K562 (cell line): ENCODE data around the gene RNF2. TPM values are rescaled to one million over a fixed set of nuclear protein-coding genes. Genes with fewer than 3 reads are reported as not detected.

Source experiments
- CHAMP1 ChIP-seq: fragments of 450-650 bp; IDR thresholded peaks from 2 replicates; pipeline ENCODE4 v1.6.1; 2016; ENCODE audit warnings: mild to moderate bottlenecking
- E2F8 ChIP-seq: fragments of 450-650 bp; IDR thresholded peaks from 2 replicates; pipeline ENCODE4 v1.7.1; 2018; ENCODE audit warnings: mild to moderate bottlenecking, low read depth; ENCODE audit not compliant: partially characterized antibody
- ELK1 ChIP-seq: sonication (generic); formaldehyde crosslinking; IDR thresholded peaks from 2 replicates; pipeline ENCODE4 v1.8.1; 2022; ENCODE audit warnings: missing genetic modification reagents
- FOXO4 ChIP-seq: fragments of 450-650 bp; formaldehyde crosslinking; IDR thresholded peaks from 2 replicates; pipeline ENCODE4 v1.4.0; 2020; ENCODE audit warnings: mild to moderate bottlenecking, moderate library complexity
- KDM1A ChIP-seq, 2 experiments: fragments of 450-650 bp; IDR thresholded peaks; 2 replicates each; pipeline ENCODE4 v1.6.1; 2016; ENCODE audit warnings: mild to moderate bottlenecking in 2 of 2
- KLF16 ChIP-seq: IDR thresholded peaks from 2 replicates; pipeline ENCODE4 v1.6.1; 2016; ENCODE audit warnings: antibody characterized with exemption
- PHB2 ChIP-seq: fragments of 450-650 bp; IDR thresholded peaks from 2 replicates; pipeline ENCODE4 v1.6.1; 2017; ENCODE audit warnings: low read depth
- POLR2G ChIP-seq: fragments of 200-400 bp; formaldehyde crosslinking; IDR thresholded peaks from 2 replicates; pipeline ENCODE4 v1.6.1; 2017; ENCODE audit warnings: low read depth, mild to moderate bottlenecking, antibody characterized with exemption, low read length, moderate library complexity
- RB1 ChIP-seq: fragments of 450-650 bp; IDR thresholded peaks from 2 replicates; pipeline ENCODE4 v1.6.1; 2017; ENCODE audit warnings: low read depth, mild to moderate bottlenecking
- SUPT5H ChIP-seq: fragments of 450-650 bp; IDR thresholded peaks from 2 replicates; pipeline ENCODE4 v1.6.1; 2016
- TCF7 ChIP-seq: sonication (generic); IDR thresholded peaks from 2 replicates; pipeline ENCODE4 v1.6.1; 2016; ENCODE audit warnings: antibody characterized with exemption, borderline replicate concordance
- ZEB2 ChIP-seq: fragments of 450-650 bp; IDR thresholded peaks from 2 replicates; pipeline ENCODE4 v1.6.1; 2016
- ZFP36 ChIP-seq: fragments of 150-350 bp; IDR thresholded peaks from 2 replicates; pipeline ENCODE4 v1.6.1; 2018; ENCODE audit warnings: low read length, low read depth; ENCODE audit not compliant: partially characterized antibody
- ZNF592 ChIP-seq: fragments of 450-650 bp; IDR thresholded peaks from 2 replicates; pipeline ENCODE4 v1.6.1; 2017; ENCODE audit warnings: antibody characterized with exemption, mild to moderate bottlenecking
- ZZZ3 ChIP-seq: fragments of 450-650 bp; IDR thresholded peaks from 2 replicates; pipeline ENCODE4 v1.6.1; 2016; ENCODE audit warnings: antibody characterized with exemption, mild to moderate bottlenecking, moderate library complexity
- polyA plus RNA-seq, 8 experiments: library from polyadenylated mRNA; depleted of rRNA in 4 of 8; stranded (reverse) in 5 of 8; unstranded in 3 of 8; fragments of >200 nt; fragmentation: Nextera tagmentation in 2 of 8; fragmentation: Illumina TruSeq in 1 of 8; extraction: Ambion mirVana in 2 of 8; extraction: Trizol in 1 of 8; gene quantifications; 2 replicates each; pipeline versions ENCODE4 v1.2.1 to v1.2.3, GENCODE V29; 2011 to 2014; ENCODE audit warnings: inconsistent platforms in 1 of 8, missing spikeins in 1 of 8
- total RNA-seq, 7 experiments: library from RNA; depleted of rRNA in 6 of 7; stranded (reverse); fragments of >200 nt in 6 of 7; fragmentation: Illumina TruSeq in 2 of 7; extraction: Trizol in 2 of 7; gene quantifications; 2 replicates each; pipeline versions ENCODE4 v1.2.1 to v1.2.3, GENCODE V29; 2011 to 2021; ENCODE audit warnings: low replicate concordance in 1 of 7

Gene RNF2
- total and polyA plus RNA-seq, 9 of the 15 experiments (the other 6 are each of a cell fraction or from before 2014, with no cell fraction given): 7.1 to 66.5 (median 32.9) TPM

GRCh38 chr1:185044981-185045813 lies at the start of gene RNF2 (continued):
- no peak for TF ChIP-seq CHAMP1
- peak; percentile 79 for TF ChIP-seq SUPT5H
- TF ChIP-seq PHB2: no peak
- no peak for TF ChIP-seq ZZZ3
- peak; percentile 95 for TF ChIP-seq RB1
- no peak for TF ChIP-seq FOXO4 (CRISPR knock-in tag)
- TF ChIP-seq POLR2G: peak; percentile 94
- TF ChIP-seq KDM1A (IDR thresholded peaks at IDR 0.05): no peak
- TF ChIP-seq TCF7: no peak
- TF ChIP-seq KLF16: no peak
- TF ChIP-seq E2F8: no peak
- peak; percentile 95 for TF ChIP-seq ZNF592
- no peak for TF ChIP-seq ELK1 (CRISPR knock-in tag)
- TF ChIP-seq ZFP36: peak; percentile 4
- TF ChIP-seq ZEB2: no peak
